ENCODE measurements around the gene MITF.

Gene MITF

GRCh38 chr3:69819282-69819681 is 80.0 kb downstream of the MITF start:
- H3K27ac Mint-ChIP-seq = no peak overlapping the region
- H3K4me1 Mint-ChIP-seq = no peaks in the 10 kb centered on the region
- H3K36me3 Mint-ChIP-seq = no peaks in the 10 kb centered on the region
- ATAC-seq = no peak
- H3K4me3 Mint-ChIP-seq = no peak overlapping the region
- H3K9me3 Mint-ChIP-seq = peaks cover 3% of the 10 kb centered on the region
- no peak for DNase-seq (ENCODE audit: low spot score in 2 of 2)

GRCh38 chr3:69821133-69821532 is 81.9 kb downstream of the MITF start:
- DNase-seq (ENCODE audit: low spot score in 2 of 2) (no peak), ATAC-seq (no peak)
- Mint-ChIP-seq H3K4me3 (no peak overlapping the region), H3K9me3 (peaks cover 9% of the 10 kb centered on the region), H3K4me1 (no peaks in the 10 kb centered on the region), H3K27ac (no peak overlapping the region), H3K36me3 (no peaks in the 10 kb centered on the region)

GRCh38 chr3:69823743-69824142 is 84.5 kb downstream of the MITF start:
- Mint-ChIP-seq H3K4me3 (no peak overlapping the region), H3K27ac (no peak overlapping the region), H3K4me1 (no peaks in the 10 kb centered on the region), H3K9me3 (peaks cover 9% of the 10 kb centered on the region), H3K36me3 (no peaks in the 10 kb centered on the region)
- DNase-seq (ENCODE audit: low spot score in 2 of 2) = no peak
- ATAC-seq = no peak

GRCh38 chr3:69825446-69825845 is 86.2 kb downstream of the MITF start:
- Mint-ChIP-seq H3K9me3 (peaks cover 9% of the 10 kb centered on the region), H3K4me3 (no peak overlapping the region), H3K4me1 (no peaks in the 10 kb centered on the region), H3K27ac (no peak overlapping the region), H3K36me3 (no peaks in the 10 kb centered on the region)
- DNase-seq (ENCODE audit: low spot score in 2 of 2) (no peak), ATAC-seq (no peak)

- no peaks in the 10 kb centered on the region for H3K4me1 Mint-ChIP-seq
- H3K9me3 Mint-ChIP-seq = peaks cover 12% of the 10 kb centered on the region
- H3K36me3 Mint-ChIP-seq = no peaks in the 10 kb centered on the region
- H3K4me3 Mint-ChIP-seq = no peak overlapping the region
- no peak for ATAC-seq
- no peak overlapping the region for H3K27ac Mint-ChIP-seq
- no peak for DNase-seq (ENCODE audit: low spot score in 2 of 2)
Observed at GRCh38 chr3:69827127-69827526, 87.9 kb downstream of the MITF start.

- Mint-ChIP-seq H3K4me3 (no peak overlapping the region), H3K9me3 (peaks cover 12% of the 10 kb centered on the region), H3K36me3 (no peaks in the 10 kb centered on the region), H3K27ac (no peak overlapping the region), H3K4me1 (no peaks in the 10 kb centered on the region)
- no peak for ATAC-seq
- no peak for DNase-seq (ENCODE audit: low spot score in 2 of 2)
Observed at GRCh38 chr3:69828817-69829216, 89.6 kb downstream of the MITF start.

GRCh38 chr3:69830147-69830546 is 90.9 kb downstream of the MITF start:
- peaks cover 11% of the 10 kb centered on the region for H3K9me3 Mint-ChIP-seq
- H3K4me3 Mint-ChIP-seq = no peak overlapping the region
- no peak for ATAC-seq
- H3K27ac Mint-ChIP-seq = no peak overlapping the region
- no peaks in the 10 kb centered on the region for H3K36me3 Mint-ChIP-seq
- no peaks in the 10 kb centered on the region for H3K4me1 Mint-ChIP-seq
- DNase-seq (ENCODE audit: low spot score in 2 of 2) = no peak

GRCh38 chr3:69831737-69832136 is 92.5 kb downstream of the MITF start:
- Mint-ChIP-seq H3K36me3 (no peaks in the 10 kb centered on the region), H3K27ac (no peak overlapping the region), H3K9me3 (peaks cover 16% of the 10 kb centered on the region), H3K4me1 (no peaks in the 10 kb centered on the region), H3K4me3 (no peak overlapping the region)
- no peak for DNase-seq (ENCODE audit: low spot score in 2 of 2)
- ATAC-seq = peak; percentile 32

- H3K4me1 Mint-ChIP-seq = no peaks in the 10 kb centered on the region
- peaks cover 12% of the 10 kb centered on the region for H3K9me3 Mint-ChIP-seq
- H3K4me3 Mint-ChIP-seq = no peak overlapping the region
Observed at GRCh38 chr3:69833591-69833990, 94.3 kb downstream of the MITF start.

GRCh38 chr3:69838217-69838616 is 99.0 kb downstream of the MITF start:
- H3K27ac Mint-ChIP-seq = no peak overlapping the region
- H3K36me3 Mint-ChIP-seq = no peaks in the 10 kb centered on the region
- ATAC-seq = no peak
- H3K9me3 Mint-ChIP-seq = peaks cover 14% of the 10 kb centered on the region
- H3K4me3 Mint-ChIP-seq = no peak overlapping the region
- no peaks in the 10 kb centered on the region for H3K4me1 Mint-ChIP-seq
- no peak for DNase-seq (ENCODE audit: low spot score in 2 of 2)

More at GRCh38 chr3:69833591-69833990, 94.3 kb downstream of the MITF start:
- DNase-seq (ENCODE audit: low spot score in 2 of 2) = no peak
- H3K27ac Mint-ChIP-seq = no peak overlapping the region
- no peak for ATAC-seq
- H3K36me3 Mint-ChIP-seq = no peaks in the 10 kb centered on the region

GRCh38 chr3:69838696-69839515 is 99.6 kb downstream of the MITF start:
- Mint-ChIP-seq H3K9me3 (peaks cover 16% of the 10 kb centered on the region), H3K27ac (no peak overlapping the region), H3K36me3 (no peaks in the 10 kb centered on the region), H3K4me1 (no peaks in the 10 kb centered on the region), H3K4me3 (no peak overlapping the region)
- no peak for DNase-seq (ENCODE audit: low spot score in 2 of 2)
- no peak for ATAC-seq

- H3K4me1 Mint-ChIP-seq = no peaks in the 10 kb centered on the region
- no peak overlapping the region for H3K4me3 Mint-ChIP-seq
- no peak for ATAC-seq
- H3K27ac Mint-ChIP-seq = no peak overlapping the region
- DNase-seq (ENCODE audit: low spot score in 2 of 2) = no peak
- peaks cover 11% of the 10 kb centered on the region for H3K9me3 Mint-ChIP-seq
- H3K36me3 Mint-ChIP-seq = no peaks in the 10 kb centered on the region
Observed at GRCh38 chr3:69842351-69842750, 103.1 kb downstream of the MITF start.

- DNase-seq (ENCODE audit: low spot score in 2 of 2) = no peak
- peaks cover 11% of the 10 kb centered on the region for H3K9me3 Mint-ChIP-seq
- no peak for ATAC-seq
- H3K4me3 Mint-ChIP-seq = no peak overlapping the region
- H3K36me3 Mint-ChIP-seq = no peaks in the 10 kb centered on the region
- H3K4me1 Mint-ChIP-seq = no peaks in the 10 kb centered on the region
- H3K27ac Mint-ChIP-seq = no peak overlapping the region
Observed at GRCh38 chr3:69842789-69843188, 103.5 kb downstream of the MITF start.

GRCh38 chr3:69844706-69845105 is 105.4 kb downstream of the MITF start:
- no peak overlapping the region for H3K27ac Mint-ChIP-seq
- ATAC-seq (no peak), DNase-seq (ENCODE audit: low spot score in 2 of 2) (no peak)
- no peak overlapping the region for H3K4me3 Mint-ChIP-seq
- peaks cover 11% of the 10 kb centered on the region for H3K9me3 Mint-ChIP-seq
- H3K36me3 Mint-ChIP-seq = no peaks in the 10 kb centered on the region
- no peaks in the 10 kb centered on the region for H3K4me1 Mint-ChIP-seq

GRCh38 chr3:69847303-69847702 is 108.0 kb downstream of the MITF start:
- Mint-ChIP-seq H3K36me3 (no peaks in the 10 kb centered on the region), H3K4me1 (no peaks in the 10 kb centered on the region), H3K9me3 (peaks cover 6% of the 10 kb centered on the region), H3K4me3 (no peak overlapping the region), H3K27ac (no peak overlapping the region)
- ATAC-seq (no peak), DNase-seq (ENCODE audit: low spot score in 2 of 2) (no peak)

GRCh38 chr3:69848113-69848512 is 108.8 kb downstream of the MITF start:
- ATAC-seq = no peak
- no peak for DNase-seq (ENCODE audit: low spot score in 2 of 2)
- peaks cover 5% of the 10 kb centered on the region for H3K9me3 Mint-ChIP-seq
- H3K4me3 Mint-ChIP-seq = no peak overlapping the region
- no peaks in the 10 kb centered on the region for H3K36me3 Mint-ChIP-seq
- H3K4me1 Mint-ChIP-seq = no peaks in the 10 kb centered on the region
- H3K27ac Mint-ChIP-seq = no peak overlapping the region
